HL-60 (cell line): ENCODE measurements around the gene NAA25.

Experiments
- DNase-seq, 2 experiments: peaks; one replicate each; pipeline ENCODE4 v3.0.0-alpha.2; 2010 to 2020; ENCODE audit warnings: low read depth in 1 of 2, low spot score in 1 of 2
- H3K27ac ChIP-seq: fragments of 250-450 bp; sonication (Bioruptor Pico); replicated peaks from 2 replicates; pipeline ENCODE4 v1.5.1; 2020; ENCODE audit warnings: mild to moderate bottlenecking, moderate library complexity
- H3K27me3 ChIP-seq: fragments of 250-450 bp; sonication (Bioruptor Pico); 2 replicates; pipeline ENCODE4 v1.5.1; 2021; ENCODE audit warnings: mild to moderate bottlenecking, moderate library complexity; ENCODE audit not compliant: insufficient read depth, poor library complexity, severe bottlenecking
- H3K4me3 ChIP-seq: replicated peaks from 2 replicates; pipeline ENCODE4 v1.5.1; 2011; ENCODE audit warnings: mild to moderate bottlenecking, control low read depth, low read length; ENCODE audit not compliant: insufficient read depth
- GABPA ChIP-seq: IDR thresholded peaks from 2 replicates; pipeline ENCODE4 v1.6.1; 2012; ENCODE audit warnings: low read depth
- POLR2AphosphoS5 ChIP-seq: IDR thresholded peaks from 2 replicates; pipeline ENCODE4 v1.6.1; 2012; ENCODE audit warnings: low read depth
- SPI1 ChIP-seq: IDR thresholded peaks from 2 replicates; pipeline ENCODE4 v1.6.1; 2012; ENCODE audit warnings: low read depth, mild to moderate bottlenecking, borderline replicate concordance
- TF ChIP-seq, protein P1 (sequence below): IDR thresholded peaks from 2 replicates; pipeline ENCODE4 v1.6.1; 2012; ENCODE audit warnings: low read depth; ENCODE audit not compliant: insufficient replicate concordance
- TF ChIP-seq, protein P2 (sequence below): IDR thresholded peaks from one replicate; pipeline ENCODE4 v1.5.1; 2011; ENCODE audit warnings: low read length, control low read depth, inconsistent platforms; ENCODE audit not compliant: insufficient read depth

The NAA25 gene

GRCh38 chr12:112008918-112009317, 99.7 kb downstream of the NAA25 start:
- DNase-seq: no peak
- Histone ChIP-seq H3K27me3 (no peaks in the 10 kb centered on the region), H3K27ac (no peak overlapping the region), H3K4me3 (no peak overlapping the region)
- TF ChIP-seq, protein P1, sequence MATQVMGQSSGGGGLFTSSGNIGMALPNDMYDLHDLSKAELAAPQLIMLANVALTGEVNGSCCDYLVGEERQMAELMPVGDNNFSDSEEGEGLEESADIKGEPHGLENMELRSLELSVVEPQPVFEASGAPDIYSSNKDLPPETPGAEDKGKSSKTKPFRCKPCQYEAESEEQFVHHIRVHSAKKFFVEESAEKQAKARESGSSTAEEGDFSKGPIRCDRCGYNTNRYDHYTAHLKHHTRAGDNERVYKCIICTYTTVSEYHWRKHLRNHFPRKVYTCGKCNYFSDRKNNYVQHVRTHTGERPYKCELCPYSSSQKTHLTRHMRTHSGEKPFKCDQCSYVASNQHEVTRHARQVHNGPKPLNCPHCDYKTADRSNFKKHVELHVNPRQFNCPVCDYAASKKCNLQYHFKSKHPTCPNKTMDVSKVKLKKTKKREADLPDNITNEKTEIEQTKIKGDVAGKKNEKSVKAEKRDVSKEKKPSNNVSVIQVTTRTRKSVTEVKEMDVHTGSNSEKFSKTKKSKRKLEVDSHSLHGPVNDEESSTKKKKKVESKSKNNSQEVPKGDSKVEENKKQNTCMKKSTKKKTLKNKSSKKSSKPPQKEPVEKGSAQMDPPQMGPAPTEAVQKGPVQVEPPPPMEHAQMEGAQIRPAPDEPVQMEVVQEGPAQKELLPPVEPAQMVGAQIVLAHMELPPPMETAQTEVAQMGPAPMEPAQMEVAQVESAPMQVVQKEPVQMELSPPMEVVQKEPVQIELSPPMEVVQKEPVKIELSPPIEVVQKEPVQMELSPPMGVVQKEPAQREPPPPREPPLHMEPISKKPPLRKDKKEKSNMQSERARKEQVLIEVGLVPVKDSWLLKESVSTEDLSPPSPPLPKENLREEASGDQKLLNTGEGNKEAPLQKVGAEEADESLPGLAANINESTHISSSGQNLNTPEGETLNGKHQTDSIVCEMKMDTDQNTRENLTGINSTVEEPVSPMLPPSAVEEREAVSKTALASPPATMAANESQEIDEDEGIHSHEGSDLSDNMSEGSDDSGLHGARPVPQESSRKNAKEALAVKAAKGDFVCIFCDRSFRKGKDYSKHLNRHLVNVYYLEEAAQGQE: no peak
- TF ChIP-seq GABPA (no peak), SPI1 (no peak), POLR2AphosphoS5 (no peak)
- TF ChIP-seq, protein P2, sequence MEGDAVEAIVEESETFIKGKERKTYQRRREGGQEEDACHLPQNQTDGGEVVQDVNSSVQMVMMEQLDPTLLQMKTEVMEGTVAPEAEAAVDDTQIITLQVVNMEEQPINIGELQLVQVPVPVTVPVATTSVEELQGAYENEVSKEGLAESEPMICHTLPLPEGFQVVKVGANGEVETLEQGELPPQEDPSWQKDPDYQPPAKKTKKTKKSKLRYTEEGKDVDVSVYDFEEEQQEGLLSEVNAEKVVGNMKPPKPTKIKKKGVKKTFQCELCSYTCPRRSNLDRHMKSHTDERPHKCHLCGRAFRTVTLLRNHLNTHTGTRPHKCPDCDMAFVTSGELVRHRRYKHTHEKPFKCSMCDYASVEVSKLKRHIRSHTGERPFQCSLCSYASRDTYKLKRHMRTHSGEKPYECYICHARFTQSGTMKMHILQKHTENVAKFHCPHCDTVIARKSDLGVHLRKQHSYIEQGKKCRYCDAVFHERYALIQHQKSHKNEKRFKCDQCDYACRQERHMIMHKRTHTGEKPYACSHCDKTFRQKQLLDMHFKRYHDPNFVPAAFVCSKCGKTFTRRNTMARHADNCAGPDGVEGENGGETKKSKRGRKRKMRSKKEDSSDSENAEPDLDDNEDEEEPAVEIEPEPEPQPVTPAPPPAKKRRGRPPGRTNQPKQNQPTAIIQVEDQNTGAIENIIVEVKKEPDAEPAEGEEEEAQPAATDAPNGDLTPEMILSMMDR: no peak

GRCh38 chr12:112007945-112008344, 100.6 kb downstream of the NAA25 start:
- Histone ChIP-seq H3K27me3 (no peaks in the 10 kb centered on the region), H3K4me3 (no peak overlapping the region), H3K27ac (no peak overlapping the region)
- no peak for DNase-seq
- no peak for TF ChIP-seq POLR2AphosphoS5
- TF ChIP-seq, protein P1: no peak
- no peak for TF ChIP-seq SPI1
- TF ChIP-seq GABPA: no peak
- TF ChIP-seq, protein P2: no peak

- no peak overlapping the region for H3K4me3 ChIP-seq
- TF ChIP-seq GABPA (no peak), POLR2AphosphoS5 (no peak), SPI1 (no peak)
- TF ChIP-seq, protein P2: no peak
- TF ChIP-seq, protein P1: no peak
- no peak for DNase-seq
- H3K27me3 ChIP-seq: no peaks in the 10 kb centered on the region
- H3K27ac ChIP-seq: no peak overlapping the region
Measured at GRCh38 chr12:112005419-112006395, 102.9 kb downstream of the NAA25 start.
